K562 (cell line): Measurements from ENCODE around the gene CHCHD6. TPM values are rescaled to one million over a fixed set of nuclear protein-coding genes. Genes with fewer than 3 reads are reported as not detected.

ENCODE experiments used
- CBX2 ChIP-seq: fragments of 200-600 bp; sonication (generic); IDR thresholded peaks from one replicate; pipeline ENCODE4 v1.6.1; 2012; ENCODE audit warnings: mild to moderate bottlenecking, low read length, inconsistent platforms; ENCODE audit not compliant: insufficient read depth, poor library complexity, severe bottlenecking
- DMBX1 ChIP-seq: fragments of 250-450 bp; sonication (Bioruptor Pico); IDR thresholded peaks from 2 replicates; pipeline ENCODE4 v1.8.0; 2022; ENCODE audit warnings: inconsistent platforms, mild to moderate bottlenecking, moderate library complexity, borderline replicate concordance
- FOXJ2 ChIP-seq: fragments of 200-800 bp; sonication (Bioruptor generic); IDR thresholded peaks from 2 replicates; pipeline ENCODE4 v1.6.1; 2016; ENCODE audit warnings: missing genetic modification characterization, missing compliant biosample characterization
- MTF1 ChIP-seq: fragments of 250-450 bp; sonication (Bioruptor Pico); IDR thresholded peaks from 2 replicates; pipeline ENCODE4 v1.9.0; 2021; ENCODE audit warnings: moderate library complexity, mild to moderate bottlenecking, inconsistent platforms, borderline replicate concordance
- OTX1 ChIP-seq: fragments of 450-650 bp; formaldehyde crosslinking; IDR thresholded peaks from 2 replicates; pipeline ENCODE4 v1.4.0; 2022; ENCODE audit warnings: mild to moderate bottlenecking
- RCOR1 ChIP-seq, 2 experiments: IDR thresholded peaks; 2 replicates each; pipeline ENCODE4 v1.6.1; 2012; ENCODE audit warnings: low read depth in 2 of 2, low read length in 2 of 2, borderline replicate concordance in 1 of 2, improper control_type of control experiment in 1 of 2
- SIN3A ChIP-seq, 2 experiments: fragments of 150-350 bp in 1 of 2; IDR thresholded peaks; 2 replicates each; pipeline ENCODE4 v1.6.1; 2011 to 2016; ENCODE audit warnings: borderline replicate concordance in 2 of 2, low read depth in 2 of 2, low read length in 2 of 2, mild to moderate bottlenecking in 2 of 2, moderate library complexity in 2 of 2; ENCODE audit not compliant: control insufficient read depth in 1 of 2
- SREBF1 ChIP-seq: fragments of 150-350 bp; IDR thresholded peaks from 2 replicates; pipeline ENCODE4 v1.6.1; 2014; ENCODE audit warnings: antibody characterized with exemption, low read depth, low read length, borderline replicate concordance
- ZNF217 ChIP-seq: sonication (generic); formaldehyde crosslinking; IDR thresholded peaks from 2 replicates; pipeline ENCODE4 v1.8.0; 2022; ENCODE audit warnings: mild to moderate bottlenecking, missing genetic modification reagents
- ZNF444 ChIP-seq: fragments of 250-450 bp; sonication (Bioruptor Pico); IDR thresholded peaks from 2 replicates; pipeline ENCODE4 v1.4.0; 2020; ENCODE audit warnings: mild to moderate bottlenecking, moderate library complexity
- ZSCAN32 ChIP-seq: fragments of 450-650 bp; formaldehyde crosslinking; IDR thresholded peaks from 2 replicates; pipeline ENCODE4 v1.4.0; 2020; ENCODE audit warnings: mild to moderate bottlenecking, moderate library complexity
- polyA plus RNA-seq, 8 experiments: library from polyadenylated mRNA; depleted of rRNA in 4 of 8; stranded (reverse) in 5 of 8; unstranded in 3 of 8; fragments of >200 nt; fragmentation: Nextera tagmentation in 2 of 8; fragmentation: Illumina TruSeq in 1 of 8; extraction: Ambion mirVana in 2 of 8; extraction: Trizol in 1 of 8; gene quantifications; 2 replicates each; pipeline versions ENCODE4 v1.2.1 to v1.2.3, GENCODE V29; 2011 to 2014; ENCODE audit warnings: inconsistent platforms in 1 of 8, missing spikeins in 1 of 8
- total RNA-seq, 7 experiments: library from RNA; depleted of rRNA in 6 of 7; stranded (reverse); fragments of >200 nt in 6 of 7; fragmentation: Illumina TruSeq in 2 of 7; extraction: Trizol in 2 of 7; gene quantifications; 2 replicates each; pipeline versions ENCODE4 v1.2.1 to v1.2.3, GENCODE V29; 2011 to 2021; ENCODE audit warnings: low replicate concordance in 1 of 7
- TF ChIP-seq, protein P1 (sequence below): fragments of 250-450 bp; sonication (Bioruptor Pico); IDR thresholded peaks from 2 replicates; pipeline ENCODE4 v1.4.0; 2020; ENCODE audit warnings: mild to moderate bottlenecking, moderate library complexity
- TF ChIP-seq, protein P2 (sequence below): fragments of 250-450 bp; sonication (Bioruptor Pico); IDR thresholded peaks from 2 replicates; pipeline ENCODE4 v1.8.0; 2021; ENCODE audit warnings: moderate library complexity, mild to moderate bottlenecking, inconsistent platforms
- TF ChIP-seq, protein P3 (sequence below): fragments of 450-650 bp; IDR thresholded peaks from one replicate; pipeline ENCODE4 v1.6.1; 2018; ENCODE audit warnings: mild to moderate bottlenecking, moderate library complexity; ENCODE audit not compliant: partially characterized antibody
- TF ChIP-seq, protein P4 (sequence below), 2 experiments: IDR thresholded peaks in 1 of 2; conservative IDR thresholded peaks in 1 of 2; 2 replicates each; pipeline ENCODE4 v1.6.1; 2016; ENCODE audit warnings: low read depth in 2 of 2, mild to moderate bottlenecking in 1 of 2, missing compliant biosample characterization in 1 of 2, missing genetic modification characterization in 1 of 2, moderate library complexity in 1 of 2

CHCHD6 gene
- total and polyA plus RNA-seq, 9 of the 15 experiments (the other 6 are each of a cell fraction or from before 2014, with no cell fraction given), result 4.6 to 18.6 (median 10.9) TPM

DNA sequence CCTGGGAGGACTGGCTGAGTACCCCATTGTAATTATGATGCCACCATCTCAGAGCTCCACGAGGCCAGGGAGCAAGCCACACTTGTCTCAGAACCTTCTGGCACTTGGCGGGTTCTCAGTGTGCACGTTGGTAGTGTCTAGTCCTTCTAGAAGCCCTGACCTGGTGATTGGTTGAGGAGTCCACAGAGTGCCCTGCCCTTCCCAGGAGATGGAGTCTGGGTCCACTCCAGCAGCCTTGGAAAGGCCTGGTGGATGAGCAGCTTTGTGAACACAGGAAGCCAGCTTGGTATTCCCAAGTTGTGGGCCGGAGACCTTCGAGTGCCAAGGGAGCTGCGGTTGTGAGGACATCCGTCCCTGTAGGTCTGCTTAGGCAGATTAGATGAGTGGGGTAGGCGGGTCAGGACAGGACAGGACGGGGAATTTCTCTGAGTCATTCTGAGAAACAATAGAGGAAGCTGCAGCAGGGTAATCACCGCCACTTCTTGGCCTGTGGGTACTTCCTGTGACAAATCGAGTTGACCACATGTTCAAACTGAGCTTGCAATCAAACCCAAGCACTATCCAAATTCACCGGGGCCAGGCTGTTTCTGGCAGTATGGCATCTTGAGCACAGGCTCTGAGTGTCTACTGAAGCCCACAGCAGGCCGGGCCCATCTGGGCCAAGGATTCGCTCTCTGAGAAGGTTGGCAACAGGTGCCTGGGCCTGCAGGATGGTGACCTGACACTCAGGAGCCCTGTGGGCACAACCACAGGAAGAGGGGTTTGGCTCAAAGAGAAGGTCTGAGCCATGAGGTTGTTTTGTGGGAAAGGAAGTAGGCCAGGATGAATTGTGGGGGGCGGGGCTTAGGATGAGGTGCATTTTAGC lies 207.4 kb downstream of the CHCHD6 start (continued):
- peak; percentile 84 for TF ChIP-seq DMBX1 (CRISPR knock-in tag)
- no peak for TF ChIP-seq FOXJ2 (tag)
- TF ChIP-seq ZNF217 (CRISPR knock-in tag), result no peak
- no peak for TF ChIP-seq ZNF444 (CRISPR knock-in tag)
- TF ChIP-seq ZSCAN32 (CRISPR knock-in tag), result no peak
- TF ChIP-seq, protein P1, sequence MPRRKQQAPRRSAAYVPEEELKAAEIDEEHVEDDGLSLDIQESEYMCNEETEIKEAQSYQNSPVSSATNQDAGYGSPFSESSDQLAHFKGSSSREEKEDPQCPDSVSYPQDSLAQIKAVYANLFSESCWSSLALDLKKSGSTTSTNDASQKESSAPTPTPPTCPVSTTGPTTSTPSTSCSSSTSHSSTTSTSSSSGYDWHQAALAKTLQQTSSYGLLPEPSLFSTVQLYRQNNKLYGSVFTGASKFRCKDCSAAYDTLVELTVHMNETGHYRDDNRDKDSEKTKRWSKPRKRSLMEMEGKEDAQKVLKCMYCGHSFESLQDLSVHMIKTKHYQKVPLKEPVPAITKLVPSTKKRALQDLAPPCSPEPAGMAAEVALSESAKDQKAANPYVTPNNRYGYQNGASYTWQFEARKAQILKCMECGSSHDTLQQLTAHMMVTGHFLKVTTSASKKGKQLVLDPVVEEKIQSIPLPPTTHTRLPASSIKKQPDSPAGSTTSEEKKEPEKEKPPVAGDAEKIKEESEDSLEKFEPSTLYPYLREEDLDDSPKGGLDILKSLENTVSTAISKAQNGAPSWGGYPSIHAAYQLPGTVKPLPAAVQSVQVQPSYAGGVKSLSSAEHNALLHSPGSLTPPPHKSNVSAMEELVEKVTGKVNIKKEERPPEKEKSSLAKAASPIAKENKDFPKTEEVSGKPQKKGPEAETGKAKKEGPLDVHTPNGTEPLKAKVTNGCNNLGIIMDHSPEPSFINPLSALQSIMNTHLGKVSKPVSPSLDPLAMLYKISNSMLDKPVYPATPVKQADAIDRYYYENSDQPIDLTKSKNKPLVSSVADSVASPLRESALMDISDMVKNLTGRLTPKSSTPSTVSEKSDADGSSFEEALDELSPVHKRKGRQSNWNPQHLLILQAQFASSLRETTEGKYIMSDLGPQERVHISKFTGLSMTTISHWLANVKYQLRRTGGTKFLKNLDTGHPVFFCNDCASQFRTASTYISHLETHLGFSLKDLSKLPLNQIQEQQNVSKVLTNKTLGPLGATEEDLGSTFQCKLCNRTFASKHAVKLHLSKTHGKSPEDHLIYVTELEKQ (CRISPR knock-in tag), result no peak
- TF ChIP-seq SIN3A (IDR thresholded peaks at IDR 0.05; ENCODE audit: borderline replicate concordance in 2 of 2, control insufficient read depth in 1 of 2, low read depth in 2 of 2, low read length in 2 of 2), result no peak
- peak; percentile 88 to 96 for TF ChIP-seq RCOR1 (IDR thresholded peaks at IDR 0.05; ENCODE audit: borderline replicate concordance in 1 of 2, low read depth in 2 of 2, low read length in 2 of 2)
- TF ChIP-seq, protein P2, sequence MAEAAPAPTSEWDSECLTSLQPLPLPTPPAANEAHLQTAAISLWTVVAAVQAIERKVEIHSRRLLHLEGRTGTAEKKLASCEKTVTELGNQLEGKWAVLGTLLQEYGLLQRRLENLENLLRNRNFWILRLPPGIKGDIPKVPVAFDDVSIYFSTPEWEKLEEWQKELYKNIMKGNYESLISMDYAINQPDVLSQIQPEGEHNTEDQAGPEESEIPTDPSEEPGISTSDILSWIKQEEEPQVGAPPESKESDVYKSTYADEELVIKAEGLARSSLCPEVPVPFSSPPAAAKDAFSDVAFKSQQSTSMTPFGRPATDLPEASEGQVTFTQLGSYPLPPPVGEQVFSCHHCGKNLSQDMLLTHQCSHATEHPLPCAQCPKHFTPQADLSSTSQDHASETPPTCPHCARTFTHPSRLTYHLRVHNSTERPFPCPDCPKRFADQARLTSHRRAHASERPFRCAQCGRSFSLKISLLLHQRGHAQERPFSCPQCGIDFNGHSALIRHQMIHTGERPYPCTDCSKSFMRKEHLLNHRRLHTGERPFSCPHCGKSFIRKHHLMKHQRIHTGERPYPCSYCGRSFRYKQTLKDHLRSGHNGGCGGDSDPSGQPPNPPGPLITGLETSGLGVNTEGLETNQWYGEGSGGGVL (CRISPR knock-in tag), result no peak
- TF ChIP-seq CBX2, result no peak
- TF ChIP-seq, protein P3, sequence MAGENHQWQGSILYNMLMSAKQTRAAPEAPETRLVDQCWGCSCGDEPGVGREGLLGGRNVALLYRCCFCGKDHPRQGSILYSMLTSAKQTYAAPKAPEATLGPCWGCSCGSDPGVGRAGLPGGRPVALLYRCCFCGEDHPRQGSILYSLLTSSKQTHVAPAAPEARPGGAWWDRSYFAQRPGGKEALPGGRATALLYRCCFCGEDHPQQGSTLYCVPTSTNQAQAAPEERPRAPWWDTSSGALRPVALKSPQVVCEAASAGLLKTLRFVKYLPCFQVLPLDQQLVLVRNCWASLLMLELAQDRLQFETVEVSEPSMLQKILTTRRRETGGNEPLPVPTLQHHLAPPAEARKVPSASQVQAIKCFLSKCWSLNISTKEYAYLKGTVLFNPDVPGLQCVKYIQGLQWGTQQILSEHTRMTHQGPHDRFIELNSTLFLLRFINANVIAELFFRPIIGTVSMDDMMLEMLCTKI, result no peak
- no peak for TF ChIP-seq MTF1
- TF ChIP-seq, protein P4, sequence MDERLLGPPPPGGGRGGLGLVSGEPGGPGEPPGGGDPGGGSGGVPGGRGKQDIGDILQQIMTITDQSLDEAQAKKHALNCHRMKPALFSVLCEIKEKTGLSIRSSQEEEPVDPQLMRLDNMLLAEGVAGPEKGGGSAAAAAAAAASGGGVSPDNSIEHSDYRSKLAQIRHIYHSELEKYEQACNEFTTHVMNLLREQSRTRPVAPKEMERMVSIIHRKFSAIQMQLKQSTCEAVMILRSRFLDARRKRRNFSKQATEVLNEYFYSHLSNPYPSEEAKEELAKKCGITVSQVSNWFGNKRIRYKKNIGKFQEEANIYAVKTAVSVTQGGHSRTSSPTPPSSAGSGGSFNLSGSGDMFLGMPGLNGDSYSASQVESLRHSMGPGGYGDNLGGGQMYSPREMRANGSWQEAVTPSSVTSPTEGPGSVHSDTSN (CRISPR knock-in tag; IDR thresholded peaks at IDR 0.05; ENCODE audit: low read depth), result no peak
- TF ChIP-seq, protein P4 (tag; conservative IDR thresholded peaks at IDR 0.05; ENCODE audit: low read depth), result no peak
- no peak for TF ChIP-seq SREBF1
- TF ChIP-seq OTX1 (CRISPR knock-in tag), result no peak
